PC-3 (cell line): Measurements from ENCODE around the gene FASLG. TPM values are rescaled to one million over a fixed set of nuclear protein-coding genes. Genes with fewer than 3 reads are reported as not detected.
A peak's percentile ranks its signal among the peaks of the same experiment; 100 is the strongest.

Experiments used
- ATAC-seq: fragments of 200-7000 bp; cut with Tn5 transposase; 2 replicates; pipeline ENCODE4 v1.9.1; 2020; ENCODE audit warnings: mild to moderate bottlenecking, moderate library complexity
- BruUV-seq: library from RNA; stranded (reverse); fragments of 400-500 nt; replicated peaks from 2 replicates; lab custom pipeline; 2021; lab: Mats Ljungman, UMichigan
- CTCF ChIA-PET: fragments of 300-600 bp; sonication (Branson Sonifier 250); formaldehyde crosslinking; loops from one replicate; lab custom pipeline; 2022; ENCODE audit warnings: antibody characterized with exemption; lab: Charles Lee
- POLR2A ChIA-PET: fragments of 300-600 bp; sonication (Branson Sonifier 250); formaldehyde crosslinking; loops from one replicate; lab custom pipeline; 2022; ENCODE audit warnings: antibody characterized with exemption; ENCODE audit not compliant: unreplicated experiment; lab: Charles Lee
- DNase-seq: peaks from one replicate; pipeline ENCODE4 v3.0.0-alpha.2; 2015
- H2AFZ ChIP-seq: fragments of 300-600 bp; sonication (generic); 2 replicates; pipeline ENCODE4 v1.6.0; 2016; ENCODE audit warnings: antibody characterized with exemption, low read length
- H3F3A ChIP-seq: fragments of 300-600 bp; sonication (generic); one replicate; pipeline ENCODE4 v1.6.0; 2017; ENCODE audit warnings: antibody characterized with exemption, low read length, control low read depth, mild to moderate bottlenecking; ENCODE audit not compliant: unreplicated experiment
- H3K27ac ChIP-seq: fragments of 300-600 bp; sonication (generic); 2 replicates; pipeline ENCODE4 v1.5.1; 2016; ENCODE audit warnings: mild to moderate bottlenecking, low read length
- H3K27me3 ChIP-seq: fragments of 300-600 bp; sonication (generic); 2 replicates; pipeline ENCODE4 v1.6.1; 2016; ENCODE audit warnings: low read length, mixed read lengths
- H3K36me3 ChIP-seq: fragments of 300-600 bp; sonication (generic); 2 replicates; pipeline ENCODE4 v1.6.1; 2016; ENCODE audit warnings: low read depth, mixed run types, low read length, mixed read lengths
- H3K4me1 ChIP-seq: fragments of 300-600 bp; sonication (generic); 2 replicates; pipeline ENCODE4 v1.5.1; 2016; ENCODE audit warnings: low read length; ENCODE audit not compliant: insufficient read depth
- H3K4me2 ChIP-seq: fragments of 300-600 bp; sonication (generic); 2 replicates; pipeline ENCODE4 v1.6.0; 2016; ENCODE audit warnings: low read length
- H3K4me3 ChIP-seq: fragments of 300-600 bp; sonication (generic); 2 replicates; pipeline ENCODE4 v1.5.1; 2016; ENCODE audit warnings: mild to moderate bottlenecking, low read length, mixed read lengths
- H3K79me2 ChIP-seq: fragments of 300-600 bp; sonication (generic); 2 replicates; pipeline ENCODE4 v1.6.1; 2017; ENCODE audit warnings: low read length, mixed read lengths
- H3K9ac ChIP-seq: fragments of 300-600 bp; sonication (generic); 2 replicates; pipeline ENCODE4 v1.6.0; 2016; ENCODE audit warnings: mild to moderate bottlenecking, low read length
- H3K9me2 ChIP-seq: fragments of 300-600 bp; sonication (generic); replicated peaks from 2 replicates; pipeline ENCODE4 v1.6.1; 2016; ENCODE audit warnings: mixed run types, low read length, mixed read lengths
- H3K9me3 ChIP-seq: fragments of 300-600 bp; sonication (generic); 2 replicates; pipeline ENCODE4 v1.6.1; 2016; ENCODE audit warnings: low read length, mixed read lengths
- H4K20me1 ChIP-seq: fragments of 300-600 bp; sonication (generic); 2 replicates; pipeline ENCODE4 v1.6.1; 2016; ENCODE audit warnings: low read length, mixed read lengths
- CTCF ChIP-seq: fragments of 300-600 bp; sonication (generic); conservative IDR thresholded peaks from 2 replicates; pipeline ENCODE4 v1.5.1; 2017; ENCODE audit warnings: antibody characterized with exemption, low read depth, mild to moderate bottlenecking, low read length
- EZH2 ChIP-seq: fragments of 300-600 bp; sonication (generic); IDR thresholded peaks from one replicate; pipeline ENCODE4 v1.6.1; 2017; ENCODE audit warnings: antibody characterized with exemption, mild to moderate bottlenecking, low read length; ENCODE audit not compliant: unreplicated experiment
- EZH2phosphoT487 ChIP-seq: fragments of 300-600 bp; sonication (generic); IDR thresholded peaks from 2 replicates; pipeline ENCODE4 v1.6.1; 2018; ENCODE audit warnings: mild to moderate bottlenecking, antibody characterized with exemption, low read length, borderline replicate concordance
- intact Hi-C: fragments of 100-400 bp; cut with micrococcal nuclease; formaldehyde crosslinking; loops from 2 replicates; pipeline ENCODE4 v1.9.0; 2023
- total RNA-seq: library from RNA; depleted of rRNA; stranded (reverse); fragments of >200 nt; gene quantifications from 2 replicates; pipeline ENCODE4 v1.2.3, GENCODE V29; 2014

The FASLG gene
- total RNA-seq, 1 experiment from 2014 or later = 0.04 TPM

- H3K27ac ChIP-seq = no peak overlapping the region
- no peak for DNase-seq
- no peak overlapping the region for H3K9ac ChIP-seq
- no peaks in the 10 kb centered on the region for H3K79me2 ChIP-seq
- H2AFZ ChIP-seq = no peak overlapping the region
- TF ChIP-seq EZH2 (no peak), CTCF (no peak), EZH2phosphoT487 (no peak)
- H3K4me2 ChIP-seq = no peak overlapping the region
- H3K4me3 ChIP-seq = no peak overlapping the region
- H3K9me2 ChIP-seq = peaks cover under 1% of the 10 kb centered on the region; the same call in 1 of the 2 replicates
- POLR2A ChIA-PET = interaction anchor here (0.5 kb wide), 1 partner anchor 9 kb away, joined by 4 read pairs; no protein-coding TSS in a partner anchor
- peaks cover 20% of the 10 kb centered on the region for H3K4me1 ChIP-seq
- no peaks in the 10 kb centered on the region for H3K36me3 ChIP-seq
- CTCF ChIA-PET = no interaction called here
- no peaks in the 10 kb centered on the region for H3K9me3 ChIP-seq
- ATAC-seq = no peak
- intact Hi-C loops = no loop called here
- no peaks in the 10 kb centered on the region for H3F3A ChIP-seq
- H3K27me3 ChIP-seq = no peaks in the 10 kb centered on the region
- BruUV-seq = no TSS peak
- no peaks in the 10 kb centered on the region for H4K20me1 ChIP-seq
These were observed 1.3 kb upstream of the FASLG start for GRCh38 chr1:172657586-172657985.

GRCh38 chr1:172661107-172661506 is 2.2 kb downstream of the FASLG start:
- Histone ChIP-seq H3F3A (no peaks in the 10 kb centered on the region), H3K9ac (no peak overlapping the region), H3K9me3 (no peaks in the 10 kb centered on the region), H3K27ac (no peak overlapping the region), H3K79me2 (no peaks in the 10 kb centered on the region), H3K4me1 (peaks cover 6% of the 10 kb centered on the region), H2AFZ (no peak overlapping the region), H3K9me2 (0 out of 2 replicates have a peak, but pooled peaks cover 7% of the 10 kb centered on the region), H3K4me2 (no peak overlapping the region), H4K20me1 (no peaks in the 10 kb centered on the region), H3K36me3 (no peaks in the 10 kb centered on the region), H3K27me3 (no peaks in the 10 kb centered on the region), H3K4me3 (no peak overlapping the region)
- CTCF ChIA-PET = no interaction called here
- DNase-seq (no peak), ATAC-seq (no peak)
- POLR2A ChIA-PET = no interaction called here
- intact Hi-C loops = loop anchor here (5.0 kb wide), 1 partner anchor 46 kb away; no protein-coding TSS in a partner anchor
- BruUV-seq = no TSS peak
- no peak for TF ChIP-seq EZH2phosphoT487
- TF ChIP-seq EZH2 = no peak
- no peak for TF ChIP-seq CTCF

GRCh38 chr1:172662464-172663109 is 3.7 kb downstream of the FASLG start:
- Histone ChIP-seq H3K79me2 (no peaks in the 10 kb centered on the region), H3K36me3 (no peaks in the 10 kb centered on the region), H4K20me1 (no peaks in the 10 kb centered on the region), H3K9me3 (no peaks in the 10 kb centered on the region), H2AFZ (0 out of 2 replicates have a peak overlapping the region, but pooled peaks have one; percentile 1), H3K9me2 (0 out of 2 replicates have a peak, but pooled peaks cover 7% of the 10 kb centered on the region), H3K4me1 (peaks cover 6% of the 10 kb centered on the region), H3K9ac (no peak overlapping the region), H3K4me2 (no peak overlapping the region), H3K27me3 (no peaks in the 10 kb centered on the region), H3K4me3 (no peak overlapping the region), H3F3A (no peaks in the 10 kb centered on the region), H3K27ac (no peak overlapping the region)
- TF ChIP-seq EZH2phosphoT487 = no peak
- no peak for TF ChIP-seq CTCF
- no peak for TF ChIP-seq EZH2
- DNase-seq (peak; percentile 37), ATAC-seq (no peak; the same call in 1 of the 2 replicates)
- BruUV-seq = no TSS peak
- intact Hi-C loops = loop anchor here (5.0 kb wide), 1 partner anchor 45 kb away; no protein-coding TSS in a partner anchor
- ChIA-PET POLR2A (no interaction called here), CTCF (no interaction called here)
